ENCODE data around the gene PTPMT1. TPM values are rescaled to one million over a fixed set of nuclear protein-coding genes. Genes with fewer than 3 reads are reported as not detected.
"Not testable (repeated sequence)": the region's sequence is repeated elsewhere in the genome, so short reads cannot be mapped to it uniquely, and the experiment has no call there.

The PTPMT1 gene
- total and polyA plus RNA-seq, 2 donors = 38.0 to 38.3 TPM

GRCh38 chr11:47552566-47553405, 12.6 kb upstream of the PTPMT1 start, which contains the start of gene CELF1:
CELF1 (minus strand) TSS chr11:47553132; CDS start chr11:47499523, 53,609 bp downstream.
- H3K27me3 ChIP-seq (ENCODE audit: control insufficient read depth in 2 of 2, insufficient read depth in 1 of 2, low read length in 1 of 2) = no peaks in the 10 kb centered on the region
- H3K9me3 ChIP-seq (ENCODE audit: control insufficient read depth in 2 of 2, insufficient read depth in 1 of 2, low read length in 1 of 2) = peaks cover 0 to 3% of the 10 kb centered on the region in 2 donors
- peaks cover 3 to 16% of the 10 kb centered on the region in 2 donors for H3K36me3 ChIP-seq (ENCODE audit: control insufficient read depth in 2 of 2, insufficient read depth in 2 of 2, low read length in 1 of 2)
- peak within 1 kb of the TSS; percentile 85 to 94 for H3K27ac ChIP-seq (ENCODE audit: low read depth in 1 of 2, low read length in 1 of 2)
- WGBS = under 1% methylated on average over 89 of the region's 89 CpGs
- DNase-seq (ENCODE audit: low read depth in 6 of 9, low spot score in 9 of 9) = peak; percentile 66 to 96 (median 89)
- H3K4me3 ChIP-seq (ENCODE audit: low read length in 2 of 2) = peak within 1 kb of the TSS; percentile 94 to 98
- peaks cover 22 to 26% of the 10 kb centered on the region in 2 donors for H3K4me1 ChIP-seq (ENCODE audit: control insufficient read depth in 2 of 2, insufficient read depth in 2 of 2, low read length in 2 of 2)

- Histone ChIP-seq H3K4me1 (ENCODE audit: control insufficient read depth in 2 of 2, insufficient read depth in 2 of 2, low read length in 2 of 2) (peaks cover 22 to 26% of the 10 kb centered on the region in 2 donors), H3K4me3 (ENCODE audit: low read length in 2 of 2) (peak overlapping the region; percentile 94 to 98), H3K27ac (ENCODE audit: low read depth in 1 of 2, low read length in 1 of 2) (peak overlapping the region; percentile 57 to 80), H3K27me3 (ENCODE audit: control insufficient read depth in 2 of 2, insufficient read depth in 1 of 2, low read length in 1 of 2) (no peaks in the 10 kb centered on the region), H3K9me3 (ENCODE audit: control insufficient read depth in 2 of 2, insufficient read depth in 1 of 2, low read length in 1 of 2) (peaks cover 0 to 3% of the 10 kb centered on the region in 2 donors), H3K36me3 (ENCODE audit: control insufficient read depth in 2 of 2, insufficient read depth in 2 of 2, low read length in 1 of 2) (peaks cover 3 to 16% of the 10 kb centered on the region in 2 donors)
- DNase-seq (ENCODE audit: low read depth in 6 of 9, low spot score in 9 of 9) = peak in 1 of 9 donors; percentile 26
- WGBS = 25% methylated on average over 9 of the region's 9 CpGs
These were observed 12.0 kb upstream of the PTPMT1 start for GRCh38 chr11:47553406-47553743.

- H3K27me3 ChIP-seq (ENCODE audit: control insufficient read depth in 2 of 2, insufficient read depth in 1 of 2, low read length in 1 of 2); H3K36me3 ChIP-seq (ENCODE audit: control insufficient read depth in 2 of 2, insufficient read depth in 2 of 2, low read length in 1 of 2); H3K4me1 ChIP-seq (ENCODE audit: control insufficient read depth in 2 of 2, insufficient read depth in 2 of 2, low read length in 2 of 2); H3K9me3 ChIP-seq (ENCODE audit: control insufficient read depth in 2 of 2, insufficient read depth in 1 of 2, low read length in 1 of 2); H3K27ac ChIP-seq (ENCODE audit: low read depth in 1 of 2, low read length in 1 of 2); DNase-seq (ENCODE audit: low read depth in 6 of 9, low spot score in 9 of 9); H3K4me3 ChIP-seq (ENCODE audit: low read length in 2 of 2): not testable (repeated sequence)
- WGBS = 96% methylated on average over 12 of the region's 12 CpGs
These were observed 8.4 kb upstream of the PTPMT1 start for GRCh38 chr11:47557004-47557403.

- no peaks in the 10 kb centered on the region for H3K9me3 ChIP-seq (ENCODE audit: control insufficient read depth in 2 of 2, insufficient read depth in 1 of 2, low read length in 1 of 2)
- H3K4me1 ChIP-seq (ENCODE audit: control insufficient read depth in 2 of 2, insufficient read depth in 2 of 2, low read length in 2 of 2) = no peaks in the 10 kb centered on the region
- no peak for DNase-seq (ENCODE audit: low read depth in 6 of 9, low spot score in 9 of 9)
- H3K27ac ChIP-seq (ENCODE audit: low read depth in 1 of 2, low read length in 1 of 2) = no peak overlapping the region
- no peak overlapping the region for H3K4me3 ChIP-seq (ENCODE audit: low read length in 2 of 2)
- 98% methylated on average over 1 of the region's 1 CpG for WGBS
- no peaks in the 10 kb centered on the region for H3K27me3 ChIP-seq (ENCODE audit: control insufficient read depth in 2 of 2, insufficient read depth in 1 of 2, low read length in 1 of 2)
- no peaks in the 10 kb centered on the region for H3K36me3 ChIP-seq (ENCODE audit: control insufficient read depth in 2 of 2, insufficient read depth in 2 of 2, low read length in 1 of 2)
These were observed 6.7 kb upstream of the PTPMT1 start for GRCh38 chr11:47558695-47559094.

GRCh38 chr11:47560426-47560825, 5.0 kb upstream of the PTPMT1 start:
- DNase-seq (ENCODE audit: low read depth in 6 of 9, low spot score in 9 of 9) = no peak
- Histone ChIP-seq H3K27ac (ENCODE audit: low read depth in 1 of 2, low read length in 1 of 2) (no peak overlapping the region), H3K4me1 (ENCODE audit: control insufficient read depth in 2 of 2, insufficient read depth in 2 of 2, low read length in 2 of 2) (peaks cover 6% of the 10 kb centered on the region in 2 donors), H3K9me3 (ENCODE audit: control insufficient read depth in 2 of 2, insufficient read depth in 1 of 2, low read length in 1 of 2) (no peaks in the 10 kb centered on the region), H3K36me3 (ENCODE audit: control insufficient read depth in 2 of 2, insufficient read depth in 2 of 2, low read length in 1 of 2) (no peaks in the 10 kb centered on the region), H3K4me3 (ENCODE audit: low read length in 2 of 2) (no peak overlapping the region), H3K27me3 (ENCODE audit: control insufficient read depth in 2 of 2, insufficient read depth in 1 of 2, low read length in 1 of 2) (no peaks in the 10 kb centered on the region)
- 96% methylated on average over 2 of the region's 2 CpGs for WGBS

- not testable (repeated sequence) for H3K9me3 ChIP-seq (ENCODE audit: control insufficient read depth in 2 of 2, insufficient read depth in 1 of 2, low read length in 1 of 2); H3K4me3 ChIP-seq (ENCODE audit: low read length in 2 of 2); H3K36me3 ChIP-seq (ENCODE audit: control insufficient read depth in 2 of 2, insufficient read depth in 2 of 2, low read length in 1 of 2); H3K27ac ChIP-seq (ENCODE audit: low read depth in 1 of 2, low read length in 1 of 2); H3K27me3 ChIP-seq (ENCODE audit: control insufficient read depth in 2 of 2, insufficient read depth in 1 of 2, low read length in 1 of 2); DNase-seq (ENCODE audit: low read depth in 6 of 9, low spot score in 9 of 9)
- peaks cover 6 to 12% of the 10 kb centered on the region in 2 donors for H3K4me1 ChIP-seq (ENCODE audit: control insufficient read depth in 2 of 2, insufficient read depth in 2 of 2, low read length in 2 of 2)
- 98% methylated on average over 4 of the region's 4 CpGs for WGBS
These were observed 3.0 kb upstream of the PTPMT1 start for GRCh38 chr11:47562393-47562792.

- not testable (repeated sequence) for H3K9me3 ChIP-seq (ENCODE audit: control insufficient read depth in 2 of 2, insufficient read depth in 1 of 2, low read length in 1 of 2); DNase-seq (ENCODE audit: low read depth in 6 of 9, low spot score in 9 of 9); H3K4me3 ChIP-seq (ENCODE audit: low read length in 2 of 2); H3K36me3 ChIP-seq (ENCODE audit: control insufficient read depth in 2 of 2, insufficient read depth in 2 of 2, low read length in 1 of 2); H3K27ac ChIP-seq (ENCODE audit: low read depth in 1 of 2, low read length in 1 of 2); H3K27me3 ChIP-seq (ENCODE audit: control insufficient read depth in 2 of 2, insufficient read depth in 1 of 2, low read length in 1 of 2)
- WGBS = 97% methylated on average over 10 of the region's 10 CpGs
- H3K4me1 ChIP-seq (ENCODE audit: control insufficient read depth in 2 of 2, insufficient read depth in 2 of 2, low read length in 2 of 2) = peaks cover 6 to 12% of the 10 kb centered on the region in 2 donors
These were observed 1.0 kb upstream of the PTPMT1 start for GRCh38 chr11:47564366-47564765.

- H3K4me3 ChIP-seq (ENCODE audit: low read length in 2 of 2) = peak overlapping the region; percentile 71 to 89
- WGBS = 12% methylated on average over 11 of the region's 11 CpGs
- H3K27ac ChIP-seq (ENCODE audit: low read depth in 1 of 2, low read length in 1 of 2) = peak overlapping the region in 1 of 2 donors; percentile 37
- H3K9me3 ChIP-seq (ENCODE audit: control insufficient read depth in 2 of 2, insufficient read depth in 1 of 2, low read length in 1 of 2) = no peaks in the 10 kb centered on the region
- H3K36me3 ChIP-seq (ENCODE audit: control insufficient read depth in 2 of 2, insufficient read depth in 2 of 2, low read length in 1 of 2) = peaks cover 5 to 10% of the 10 kb centered on the region in 2 donors
- H3K27me3 ChIP-seq (ENCODE audit: control insufficient read depth in 2 of 2, insufficient read depth in 1 of 2, low read length in 1 of 2) = no peaks in the 10 kb centered on the region
- no peak for DNase-seq (ENCODE audit: low read depth in 6 of 9, low spot score in 9 of 9)
- H3K4me1 ChIP-seq (ENCODE audit: control insufficient read depth in 2 of 2, insufficient read depth in 2 of 2, low read length in 2 of 2) = peaks cover 6 to 12% of the 10 kb centered on the region in 2 donors
These were observed 463 bp upstream of the PTPMT1 start for GRCh38 chr11:47564933-47565339.

GRCh38 chr11:47566149-47566698, 825 bp downstream of the PTPMT1 start:
- Histone ChIP-seq H3K36me3 (ENCODE audit: control insufficient read depth in 2 of 2, insufficient read depth in 2 of 2, low read length in 1 of 2) (peaks cover 5 to 17% of the 10 kb centered on the region in 2 donors), H3K27ac (ENCODE audit: low read depth in 1 of 2, low read length in 1 of 2) (no peak overlapping the region), H3K4me3 (ENCODE audit: low read length in 2 of 2) (peak overlapping the region; percentile 71 to 89), H3K4me1 (ENCODE audit: control insufficient read depth in 2 of 2, insufficient read depth in 2 of 2, low read length in 2 of 2) (peaks cover 6 to 12% of the 10 kb centered on the region in 2 donors), H3K27me3 (ENCODE audit: control insufficient read depth in 2 of 2, insufficient read depth in 1 of 2, low read length in 1 of 2) (no peaks in the 10 kb centered on the region), H3K9me3 (ENCODE audit: control insufficient read depth in 2 of 2, insufficient read depth in 1 of 2, low read length in 1 of 2) (no peaks in the 10 kb centered on the region)
- DNase-seq (ENCODE audit: low read depth in 6 of 9, low spot score in 9 of 9) = no peak
- 15% methylated on average over 17 of the region's 17 CpGs for WGBS

Measured in thymus (tissue), 11 donors.